GM15510 (cell line): Measurements from ENCODE around the gene RPL38.

Source experiments
- POLR2A ChIP-seq: IDR thresholded peaks from 3 replicates; pipeline ENCODE4 v1.6.1; 2011; ENCODE audit warnings: borderline replicate concordance; ENCODE audit not compliant: insufficient read length; ENCODE audit errors: extremely low read depth

Gene RPL38

GRCh38 chr17:74245145-74245831 lies 41.8 kb downstream of the RPL38 start:
- TF ChIP-seq POLR2A = no peak

- no peak for TF ChIP-seq POLR2A
Measured at GRCh38 chr17:74245871-74246270, 42.4 kb downstream of the RPL38 start.

- no peak for TF ChIP-seq POLR2A
Measured at GRCh38 chr17:74249590-74250270, 46.3 kb downstream of the RPL38 start.

DNA sequence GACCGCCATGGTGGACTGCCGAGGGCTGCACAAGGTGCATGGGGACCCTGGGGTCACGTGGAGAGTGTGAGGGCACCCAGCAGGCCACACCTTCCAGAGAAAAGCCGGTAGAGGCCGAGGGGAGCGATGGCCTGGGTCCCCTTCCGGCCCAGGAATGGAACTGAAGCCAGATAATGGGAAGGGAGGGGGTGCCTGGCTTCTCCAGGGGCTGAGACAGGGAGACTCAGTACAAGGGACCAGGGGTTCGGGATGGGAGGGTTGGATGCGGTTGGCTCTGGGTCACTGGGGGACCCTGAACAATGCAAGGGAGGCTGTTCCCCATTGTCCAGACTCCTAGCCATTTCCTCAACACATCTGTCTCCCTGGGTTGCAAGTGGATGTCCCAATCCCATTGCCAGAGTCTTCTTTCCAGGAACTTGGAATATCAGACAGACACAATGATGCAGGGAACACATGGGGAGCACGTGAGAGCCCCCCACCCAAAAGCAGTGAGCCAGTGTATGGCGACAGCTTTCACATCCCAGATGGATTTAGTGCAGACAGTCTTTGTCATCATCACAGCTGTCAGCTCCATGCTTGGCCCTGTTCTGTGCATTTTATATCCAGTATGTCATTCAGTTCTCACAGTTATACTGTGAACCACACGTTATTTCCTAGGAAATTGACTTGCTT lies 47.0 kb downstream of the RPL38 start:
- TF ChIP-seq POLR2A = no peak

- no peak for TF ChIP-seq POLR2A
Measured at GRCh38 chr17:74251051-74251450, 47.6 kb downstream of the RPL38 start.

- no peak for TF ChIP-seq POLR2A
Measured at GRCh38 chr17:74251569-74251968, 48.1 kb downstream of the RPL38 start.

DNA sequence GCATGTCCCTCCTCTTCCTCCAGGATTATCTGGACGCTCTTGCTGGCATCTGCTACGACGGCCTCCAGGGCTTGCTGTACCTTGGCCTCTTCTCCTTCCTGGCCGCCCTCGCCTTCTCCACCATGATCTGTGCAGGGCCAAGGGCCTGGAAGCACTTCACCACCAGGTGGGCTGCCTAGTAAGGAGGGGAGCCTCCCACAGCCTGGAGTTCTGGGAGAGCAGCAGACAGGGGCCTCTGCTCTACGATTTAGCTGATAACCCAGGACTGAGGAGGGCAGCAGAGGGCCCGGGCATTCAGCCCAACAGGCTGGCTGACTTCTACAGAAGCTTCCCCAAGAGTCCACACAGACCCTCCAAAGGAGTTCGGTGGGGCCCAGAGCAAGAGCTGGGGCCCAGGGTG lies 48.7 kb downstream of the RPL38 start:
- no peak for TF ChIP-seq POLR2A

DNA sequence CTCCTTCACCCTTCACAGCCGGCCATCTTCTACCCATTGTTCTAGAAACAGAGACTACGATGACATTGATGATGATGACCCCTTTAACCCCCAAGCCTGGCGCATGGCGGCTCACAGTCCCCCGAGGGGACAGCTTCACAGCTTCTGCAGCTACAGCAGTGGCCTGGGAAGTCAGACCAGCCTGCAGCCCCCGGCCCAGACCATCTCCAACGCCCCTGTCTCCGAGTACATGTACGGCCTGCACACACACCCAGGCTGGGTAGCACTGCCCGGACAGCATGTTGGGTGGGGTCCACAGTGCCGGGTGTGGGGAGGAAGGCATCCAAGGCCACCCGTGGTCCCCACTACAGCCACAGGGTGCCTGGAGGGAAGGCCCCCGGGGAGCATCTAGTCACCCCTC lies 49.6 kb downstream of the RPL38 start:
- no peak for TF ChIP-seq POLR2A

DNA sequence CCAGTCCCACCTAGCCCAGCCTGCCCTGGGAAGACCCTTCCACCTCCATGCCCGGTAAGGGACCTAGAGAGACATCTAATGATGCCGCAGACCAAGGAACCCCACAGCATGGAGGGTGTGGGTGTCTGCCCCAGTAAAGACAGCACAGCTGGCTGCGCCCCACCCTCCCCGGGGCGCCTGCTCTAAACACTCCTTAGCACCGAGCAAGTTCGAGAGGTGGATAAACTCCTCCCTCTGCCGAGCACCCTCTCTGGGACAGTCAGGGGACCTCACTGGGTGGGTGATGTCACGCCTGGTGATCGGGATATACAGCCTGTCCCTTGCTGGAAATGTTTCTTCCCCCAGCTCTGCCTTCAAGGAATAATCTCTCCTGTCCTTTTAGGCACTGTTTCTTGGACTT lies 53.8 kb downstream of the RPL38 start:
- TF ChIP-seq POLR2A = no peak

- no peak for TF ChIP-seq POLR2A
Measured at GRCh38 chr17:74259667-74260524, 56.4 kb downstream of the RPL38 start.
